Measurements from ENCODE around the gene PROX1.

Gene PROX1

GRCh38 chr1:213987927-213988506 is at the start of gene PROX1:
Gene PROX1 (plus strand): TSS chr1:213987973. CDS start chr1:213996536, 8,563 bp downstream.
- no peak for DNase-seq (ENCODE audit: low read depth in 2 of 3, low spot score in 2 of 3)

- DNase-seq (ENCODE audit: low read depth in 2 of 3, low spot score in 2 of 3), result no peak
These were observed 49.0 kb upstream of the PROX1 start for GRCh38 chr1:213938776-213939175.

- DNase-seq (ENCODE audit: low read depth in 2 of 3, low spot score in 2 of 3), result no peak
These were observed 47.9 kb upstream of the PROX1 start for GRCh38 chr1:213939888-213940287.

GRCh38 chr1:213940947-213941346 is 46.8 kb upstream of the PROX1 start:
- no peak for DNase-seq (ENCODE audit: low read depth in 2 of 3, low spot score in 2 of 3)

- no peak for DNase-seq (ENCODE audit: low read depth in 2 of 3, low spot score in 2 of 3)
These were observed 45.7 kb upstream of the PROX1 start for GRCh38 chr1:213942061-213942460.

GRCh38 chr1:213947200-213947801 is 40.5 kb upstream of the PROX1 start:
- DNase-seq (ENCODE audit: low read depth in 2 of 3, low spot score in 2 of 3), result no peak

GRCh38 chr1:213951876-213952275 is 35.9 kb upstream of the PROX1 start:
- DNase-seq (ENCODE audit: low read depth in 2 of 3, low spot score in 2 of 3), result no peak

GRCh38 chr1:213953806-213954205 is 34.0 kb upstream of the PROX1 start:
- no peak for DNase-seq (ENCODE audit: low read depth in 2 of 3, low spot score in 2 of 3)

- DNase-seq (ENCODE audit: low read depth in 2 of 3, low spot score in 2 of 3), result no peak
These were observed 31.4 kb upstream of the PROX1 start for GRCh38 chr1:213956295-213956770.

- no peak for DNase-seq (ENCODE audit: low read depth in 2 of 3, low spot score in 2 of 3)
These were observed 29.4 kb upstream of the PROX1 start for GRCh38 chr1:213958346-213958745.

GRCh38 chr1:213960963-213961362 is 26.8 kb upstream of the PROX1 start:
- DNase-seq (ENCODE audit: low read depth in 2 of 3, low spot score in 2 of 3), result no peak

- no peak for DNase-seq (ENCODE audit: low read depth in 2 of 3, low spot score in 2 of 3)
These were observed 25.3 kb upstream of the PROX1 start for GRCh38 chr1:213962508-213962907.

GRCh38 chr1:213966122-213966521 is 21.7 kb upstream of the PROX1 start:
- no peak for DNase-seq (ENCODE audit: low read depth in 2 of 3, low spot score in 2 of 3)

- no peak for DNase-seq (ENCODE audit: low read depth in 2 of 3, low spot score in 2 of 3)
These were observed 19.5 kb upstream of the PROX1 start for GRCh38 chr1:213968146-213968825.

GRCh38 chr1:213969958-213970555 is 17.7 kb upstream of the PROX1 start:
- DNase-seq (ENCODE audit: low read depth in 2 of 3, low spot score in 2 of 3), result no peak

- DNase-seq (ENCODE audit: low read depth in 2 of 3, low spot score in 2 of 3), result no peak
These were observed 15.6 kb upstream of the PROX1 start for GRCh38 chr1:213972141-213972540.

GRCh38 chr1:213973129-213973528 is 14.6 kb upstream of the PROX1 start:
- no peak for DNase-seq (ENCODE audit: low read depth in 2 of 3, low spot score in 2 of 3)

- no peak for DNase-seq (ENCODE audit: low read depth in 2 of 3, low spot score in 2 of 3)
These were observed 10.9 kb upstream of the PROX1 start for GRCh38 chr1:213976665-213977485.

GRCh38 chr1:213977486-213977842 is 10.3 kb upstream of the PROX1 start:
- no peak for DNase-seq (ENCODE audit: low read depth in 2 of 3, low spot score in 2 of 3)

- DNase-seq (ENCODE audit: low read depth in 2 of 3, low spot score in 2 of 3), result no peak
These were observed 9.9 kb upstream of the PROX1 start for GRCh38 chr1:213977909-213978308.

All from activated CD8-positive, alpha-beta memory T cell treated with anti-CD3 and anti-CD28 coated beads for 48 hours (primary cell).